DOHH2 (cell line): ENCODE data around the gene EDARADD.

ENCODE experiments used
- H3F3A ChIP-seq: fragments of 200-600 bp; sonication (generic), shearing (Covaris generic); 2 replicates; pipeline ENCODE4 v1.6.0; 2016; ENCODE audit warnings: antibody characterized with exemption, mild to moderate bottlenecking; ENCODE audit not compliant: control insufficient read depth, insufficient read depth
- H3K27ac ChIP-seq: fragments of 200-600 bp; sonication (generic); 2 replicates; pipeline ENCODE4 v1.5.1; 2014; ENCODE audit warnings: low read depth, mild to moderate bottlenecking, low read length, moderate library complexity
- H3K27me3 ChIP-seq: fragments of 200-600 bp; sonication (generic); 2 replicates; pipeline ENCODE4 v1.6.1; 2014; ENCODE audit warnings: mild to moderate bottlenecking, low read length, mixed read lengths; ENCODE audit not compliant: control insufficient read depth
- H3K36me3 ChIP-seq: fragments of 200-600 bp; sonication (generic); 2 replicates; pipeline ENCODE4 v1.6.1; 2014; ENCODE audit warnings: mild to moderate bottlenecking, low read length, moderate library complexity, mixed read lengths; ENCODE audit not compliant: control insufficient read depth
- H3K4me1 ChIP-seq: fragments of 200-600 bp; sonication (generic); 2 replicates; pipeline ENCODE4 v1.6.1; 2014; ENCODE audit warnings: mild to moderate bottlenecking, low read length, mixed read lengths; ENCODE audit not compliant: control insufficient read depth
- H3K4me2 ChIP-seq: fragments of 200-600 bp; sonication (generic); 2 replicates; pipeline ENCODE4 v1.6.0; 2014; ENCODE audit warnings: mild to moderate bottlenecking, low read length, moderate library complexity
- H3K4me3 ChIP-seq: fragments of 200-600 bp; sonication (generic); 2 replicates; pipeline ENCODE4 v1.5.1; 2014; ENCODE audit warnings: mild to moderate bottlenecking, low read length, mixed read lengths
- H3K79me2 ChIP-seq: fragments of 200-600 bp; sonication (generic); 2 replicates; pipeline ENCODE4 v1.6.1; 2014; ENCODE audit warnings: mild to moderate bottlenecking, low read length, mixed read lengths; ENCODE audit not compliant: control insufficient read depth
- H3K9me2 ChIP-seq: fragments of 200-600 bp; sonication (generic); replicated peaks from 2 replicates; pipeline ENCODE4 v1.6.1; 2014; ENCODE audit warnings: mild to moderate bottlenecking, low read length, mixed read lengths; ENCODE audit not compliant: control insufficient read depth
- H3K9me3 ChIP-seq: fragments of 200-600 bp; sonication (generic); 2 replicates; pipeline ENCODE4 v1.6.1; 2014; ENCODE audit warnings: antibody characterized with exemption, low read length, mixed read lengths; ENCODE audit not compliant: control insufficient read depth, insufficient read depth
- H4K20me1 ChIP-seq: fragments of 200-600 bp; sonication (generic); 2 replicates; pipeline ENCODE4 v1.6.0; 2014; ENCODE audit warnings: low read depth, mild to moderate bottlenecking, antibody characterized with exemption, low read length, moderate library complexity; ENCODE audit not compliant: control insufficient read depth, insufficient read depth
- EZH2phosphoT487 ChIP-seq: fragments of 200-600 bp; sonication (generic); IDR thresholded peaks from 2 replicates; pipeline ENCODE4 v1.6.1; 2017; ENCODE audit warnings: borderline replicate concordance, mild to moderate bottlenecking, antibody characterized with exemption, low read length, moderate library complexity, mixed read lengths
- TF ChIP-seq, protein P1 (sequence below): fragments of 200-600 bp; sonication (generic); IDR thresholded peaks from one replicate; pipeline ENCODE4 v1.5.1; 2014; ENCODE audit warnings: antibody characterized with exemption, mild to moderate bottlenecking, low read depth, low read length; ENCODE audit not compliant: poor library complexity, severe bottlenecking

The EDARADD gene

DNA sequence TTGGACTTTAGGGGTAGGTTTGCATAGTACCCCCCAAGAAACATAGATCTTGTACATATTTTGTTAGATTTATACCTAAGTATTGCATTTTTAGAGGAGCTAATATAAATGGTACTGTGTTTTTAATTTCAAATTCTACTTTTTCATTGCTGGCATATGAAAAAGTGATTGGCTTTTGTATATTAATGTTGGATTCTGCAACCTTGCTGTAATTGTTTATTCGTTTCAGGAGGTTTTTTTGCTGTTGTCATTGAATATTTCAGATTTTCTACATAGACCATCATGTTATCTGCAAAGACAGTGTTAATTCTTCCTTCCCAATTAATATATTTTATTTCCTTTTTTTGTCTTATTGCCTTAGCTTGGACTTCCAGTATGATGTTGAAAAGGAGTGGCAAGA, 23.0 kb upstream of the EDARADD start:
- Histone ChIP-seq H3K9me2 (no peaks in the 10 kb centered on the region), H4K20me1 (no peaks in the 10 kb centered on the region), H3K4me2 (no peak overlapping the region), H3K27me3 (no peaks in the 10 kb centered on the region), H3K36me3 (no peaks in the 10 kb centered on the region), H3F3A (no peaks in the 10 kb centered on the region), H3K9me3 (no peaks in the 10 kb centered on the region), H3K79me2 (no peaks in the 10 kb centered on the region), H3K27ac (no peak overlapping the region), H3K4me3 (no peak overlapping the region), H3K4me1 (no peaks in the 10 kb centered on the region)
- TF ChIP-seq EZH2phosphoT487 = no peak
- TF ChIP-seq, protein P1, sequence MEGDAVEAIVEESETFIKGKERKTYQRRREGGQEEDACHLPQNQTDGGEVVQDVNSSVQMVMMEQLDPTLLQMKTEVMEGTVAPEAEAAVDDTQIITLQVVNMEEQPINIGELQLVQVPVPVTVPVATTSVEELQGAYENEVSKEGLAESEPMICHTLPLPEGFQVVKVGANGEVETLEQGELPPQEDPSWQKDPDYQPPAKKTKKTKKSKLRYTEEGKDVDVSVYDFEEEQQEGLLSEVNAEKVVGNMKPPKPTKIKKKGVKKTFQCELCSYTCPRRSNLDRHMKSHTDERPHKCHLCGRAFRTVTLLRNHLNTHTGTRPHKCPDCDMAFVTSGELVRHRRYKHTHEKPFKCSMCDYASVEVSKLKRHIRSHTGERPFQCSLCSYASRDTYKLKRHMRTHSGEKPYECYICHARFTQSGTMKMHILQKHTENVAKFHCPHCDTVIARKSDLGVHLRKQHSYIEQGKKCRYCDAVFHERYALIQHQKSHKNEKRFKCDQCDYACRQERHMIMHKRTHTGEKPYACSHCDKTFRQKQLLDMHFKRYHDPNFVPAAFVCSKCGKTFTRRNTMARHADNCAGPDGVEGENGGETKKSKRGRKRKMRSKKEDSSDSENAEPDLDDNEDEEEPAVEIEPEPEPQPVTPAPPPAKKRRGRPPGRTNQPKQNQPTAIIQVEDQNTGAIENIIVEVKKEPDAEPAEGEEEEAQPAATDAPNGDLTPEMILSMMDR = no peak

DNA sequence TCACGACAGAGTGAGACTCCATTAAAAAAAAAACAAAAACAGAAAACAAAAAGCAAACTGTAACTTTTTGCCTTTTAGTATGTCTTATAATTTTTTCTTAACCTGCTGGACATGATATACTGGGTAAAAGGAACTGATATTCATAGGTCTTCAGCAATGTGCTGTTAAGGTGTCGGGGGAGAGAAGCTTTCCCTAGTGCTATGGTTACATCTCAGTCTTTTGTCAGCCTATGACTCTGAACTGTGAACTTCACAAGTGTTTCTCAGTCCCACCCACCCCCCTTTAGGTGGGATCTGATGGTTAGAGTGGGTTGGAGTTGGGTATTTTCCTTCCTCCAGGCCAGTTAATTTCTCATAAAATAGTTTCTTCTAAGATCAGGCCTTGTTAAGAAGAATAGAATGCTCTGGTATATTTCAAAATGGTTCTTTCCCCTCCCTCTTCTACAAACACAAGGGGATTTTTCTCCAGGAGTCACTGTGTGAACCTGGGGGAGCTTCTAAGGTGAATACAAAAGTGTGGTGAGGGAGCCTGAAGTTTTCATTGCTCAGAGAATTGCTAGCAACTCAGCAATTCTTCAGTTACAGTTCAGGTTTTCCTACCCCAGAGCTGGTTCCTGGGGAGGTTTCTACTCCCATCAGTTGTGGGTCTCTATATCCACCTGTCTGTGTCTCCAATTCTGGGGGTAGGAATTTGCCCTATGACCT, 16.1 kb upstream of the EDARADD start:
- Histone ChIP-seq H3K9me3 (0 out of 2 replicates have a peak, but pooled peaks cover 3% of the 10 kb centered on the region), H3K9me2 (no peaks in the 10 kb centered on the region), H3K36me3 (no peaks in the 10 kb centered on the region), H4K20me1 (no peaks in the 10 kb centered on the region), H3K4me3 (no peak overlapping the region), H3K4me1 (no peaks in the 10 kb centered on the region), H3K4me2 (no peak overlapping the region), H3F3A (no peaks in the 10 kb centered on the region), H3K27ac (no peak overlapping the region), H3K27me3 (no peaks in the 10 kb centered on the region; the same call in 1 of the 2 replicates), H3K79me2 (no peaks in the 10 kb centered on the region)
- TF ChIP-seq, protein P1 = no peak
- no peak for TF ChIP-seq EZH2phosphoT487

DNA sequence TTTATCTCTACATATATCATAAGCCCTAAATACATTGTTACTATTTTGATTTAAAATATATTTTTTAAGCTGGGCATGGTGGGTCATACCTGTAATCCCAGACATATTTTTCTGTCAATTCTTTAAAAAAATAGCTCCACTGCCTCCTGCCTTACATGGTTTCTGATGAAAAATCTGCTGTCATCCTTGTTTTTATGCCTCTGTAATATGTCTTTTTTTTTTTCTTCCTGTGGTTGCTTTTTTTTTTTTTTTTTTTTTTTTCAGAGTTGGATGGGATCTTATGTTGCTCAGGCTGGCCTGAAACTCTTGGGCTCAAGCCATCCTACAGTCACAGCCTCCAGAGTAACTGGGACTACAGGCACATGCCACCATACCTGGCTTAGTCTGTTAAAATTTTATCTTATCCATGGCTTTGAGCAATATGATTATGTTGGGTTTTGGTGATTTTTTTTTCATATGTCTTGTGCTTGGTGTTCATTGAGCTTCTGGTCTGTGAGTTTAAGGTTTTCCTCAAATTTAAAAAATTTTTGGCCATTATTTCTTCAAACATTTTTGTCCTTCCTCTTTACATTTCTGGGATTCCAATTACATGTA, 12.4 kb upstream of the EDARADD start:
- H3K79me2 ChIP-seq = no peaks in the 10 kb centered on the region
- no peaks in the 10 kb centered on the region for H3F3A ChIP-seq
- no peaks in the 10 kb centered on the region for H3K9me2 ChIP-seq
- H3K27me3 ChIP-seq = no peaks in the 10 kb centered on the region; the same call in 1 of the 2 replicates
- H3K9me3 ChIP-seq = 0 out of 2 replicates have a peak, but pooled peaks cover 3% of the 10 kb centered on the region
- no peaks in the 10 kb centered on the region for H3K36me3 ChIP-seq
- no peaks in the 10 kb centered on the region for H3K4me1 ChIP-seq
- H3K4me2 ChIP-seq = no peak overlapping the region
- no peak overlapping the region for H3K4me3 ChIP-seq
- no peak overlapping the region for H3K27ac ChIP-seq
- H4K20me1 ChIP-seq = no peaks in the 10 kb centered on the region
- no peak for TF ChIP-seq EZH2phosphoT487
- TF ChIP-seq, protein P1 = no peak
